ENCODE results near the gene ADPRH. TPM values are rescaled to one million over a fixed set of nuclear protein-coding genes. Genes with fewer than 3 reads are reported as not detected.

Gene ADPRH
- total and polyA plus RNA-seq, 2 of the 4 experiments (the other 2 are of a cell fraction): under 0.01 to 0.12 TPM

- Histone ChIP-seq H2AK5ac (ENCODE audit: low read depth, low read length) (no peak overlapping the region), H3K9me1 (ENCODE audit: insufficient read depth, low read length) (no peaks in the 10 kb centered on the region), H3K14ac (replicated peaks; ENCODE audit: low read depth, low read length) (no peak overlapping the region), H3K9ac (ENCODE audit: low read depth, low read length) (no peak overlapping the region), H3K4me2 (ENCODE audit: low read depth, low read length) (no peak overlapping the region), H2BK15ac (ENCODE audit: low read depth, low read length) (no peak overlapping the region), H3K56ac (ENCODE audit: extremely low read depth, insufficient read depth, low read length) (no peak overlapping the region), H2AK9ac (replicated peaks; ENCODE audit: low read depth, low read length, poor library complexity) (no peak overlapping the region), H4K91ac (ENCODE audit: insufficient read depth, low read depth, low read length) (no peak overlapping the region), H2BK20ac (ENCODE audit: low read depth, low read length) (no peak overlapping the region), H4K8ac (ENCODE audit: low read depth in 2 of 2, low read length in 2 of 2) (no peak overlapping the region), H2BK5ac (ENCODE audit: low read depth, low read length, poor library complexity, severe bottlenecking) (no peak overlapping the region), H3K27ac (ENCODE audit: insufficient read depth, low read length) (no peak overlapping the region), H3K4me3 (ENCODE audit: insufficient read depth, low read depth, low read length) (no peak overlapping the region), H2BK120ac (ENCODE audit: low read depth, low read length) (no peak overlapping the region), H3K9me3 (ENCODE audit: control insufficient read depth, insufficient read depth, low read length) (no peaks in the 10 kb centered on the region), H3K27me3 (ENCODE audit: control insufficient read depth, insufficient read depth, low read length) (peaks cover 8% of the 10 kb centered on the region), H4K5ac (ENCODE audit: low read depth, low read length) (no peak overlapping the region), H2AFZ (replicated peaks; ENCODE audit: low read length, poor library complexity) (no peak overlapping the region), H3K18ac (ENCODE audit: low read depth, low read length) (no peak overlapping the region), H4K20me1 (ENCODE audit: insufficient read depth, low read length) (no peaks in the 10 kb centered on the region), H3K4ac (ENCODE audit: low read depth, low read length) (no peak overlapping the region), H3K79me1 (ENCODE audit: low read depth in 1 of 2, low read length in 2 of 2) (no peaks in the 10 kb centered on the region), H3K23ac (ENCODE audit: low read depth, low read length) (no peak overlapping the region), H3K36me3 (ENCODE audit: control insufficient read depth, insufficient read depth, low read length) (no peaks in the 10 kb centered on the region), H3K4me1 (ENCODE audit: control insufficient read depth, insufficient read depth, low read length) (no peaks in the 10 kb centered on the region)
- ChIA-PET CTCF (no interaction called here), POLR2A (ENCODE audit: unreplicated experiment) (no interaction called here)
- BruUV-seq (replicated peaks): no TSS peak
- in situ Hi-C loops (cut with MboI; ENCODE audit: low sequenced_read_pairs): no loop called here
- dilution Hi-C loops (cut with HindIII; ENCODE audit: low sequenced_read_pairs, unreplicated experiment): no loop called here
- DNase-seq (no peak), ATAC-seq (ENCODE audit: low read depth) (no peak)
- WGBS, 2 experiments (ENCODE audit: extremely low coverage in 2 of 2, insufficient read length in 1 of 2): no CpG with 5 or more reads among the region's 4 CpGs
- intact Hi-C loops (cut with micrococcal nuclease): no loop called here
- TF ChIP-seq MAFK (IDR thresholded peaks at IDR 0.05; ENCODE audit: low read depth, low read length) (no peak), RCOR1 (IDR thresholded peaks at IDR 0.05; ENCODE audit: insufficient replicate concordance, low read length) (no peak), RFX5 (IDR thresholded peaks at IDR 0.05; ENCODE audit: low read depth, low read length) (no peak), BHLHE40 (IDR thresholded peaks at IDR 0.05; ENCODE audit: low read depth, low read length) (no peak), NFE2L2 (IDR thresholded peaks at IDR 0.05; ENCODE audit: low read depth, low read length) (no peak), FOS (IDR thresholded peaks at IDR 0.05; ENCODE audit: low read depth, low read length) (no peak), MAZ (IDR thresholded peaks at IDR 0.05; ENCODE audit: borderline replicate concordance, low read depth, low read length) (no peak), CEBPB (IDR thresholded peaks at IDR 0.05; ENCODE audit: low read depth, low read length) (no peak), CHD1 (IDR thresholded peaks at IDR 0.05; ENCODE audit: low read depth, low read length) (no peak), SMC3 (IDR thresholded peaks at IDR 0.05; ENCODE audit: low read depth, low read length) (no peak), MXI1 (IDR thresholded peaks at IDR 0.05; ENCODE audit: borderline replicate concordance, low read depth, low read length) (no peak), CTCF (conservative IDR thresholded peaks at IDR 0.05; ENCODE audit: low read depth, low read length) (no peak), RAD21 (IDR thresholded peaks at IDR 0.05; ENCODE audit: low read length) (no peak), POLR2A (IDR thresholded peaks at IDR 0.05; ENCODE audit: low read depth, low read length) (no peak), USF2 (IDR thresholded peaks at IDR 0.05; ENCODE audit: low read depth, low read length) (no peak), ELK1 (IDR thresholded peaks at IDR 0.05; ENCODE audit: borderline replicate concordance, low read depth, low read length) (no peak)
Observed at GRCh38 chr3:119613872-119614271, 34.6 kb downstream of the ADPRH start.
